Inferior parietal cortex (tissue), 1 donor: ENCODE results near the gene TRIM8.

ENCODE experiments used
- DNase-seq: peaks from one replicate; pipeline ENCODE4 v3.0.0-alpha.2; 2016; ENCODE audit errors: extremely low spot score

TRIM8 gene, protein sequence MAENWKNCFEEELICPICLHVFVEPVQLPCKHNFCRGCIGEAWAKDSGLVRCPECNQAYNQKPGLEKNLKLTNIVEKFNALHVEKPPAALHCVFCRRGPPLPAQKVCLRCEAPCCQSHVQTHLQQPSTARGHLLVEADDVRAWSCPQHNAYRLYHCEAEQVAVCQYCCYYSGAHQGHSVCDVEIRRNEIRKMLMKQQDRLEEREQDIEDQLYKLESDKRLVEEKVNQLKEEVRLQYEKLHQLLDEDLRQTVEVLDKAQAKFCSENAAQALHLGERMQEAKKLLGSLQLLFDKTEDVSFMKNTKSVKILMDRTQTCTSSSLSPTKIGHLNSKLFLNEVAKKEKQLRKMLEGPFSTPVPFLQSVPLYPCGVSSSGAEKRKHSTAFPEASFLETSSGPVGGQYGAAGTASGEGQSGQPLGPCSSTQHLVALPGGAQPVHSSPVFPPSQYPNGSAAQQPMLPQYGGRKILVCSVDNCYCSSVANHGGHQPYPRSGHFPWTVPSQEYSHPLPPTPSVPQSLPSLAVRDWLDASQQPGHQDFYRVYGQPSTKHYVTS

DNA sequence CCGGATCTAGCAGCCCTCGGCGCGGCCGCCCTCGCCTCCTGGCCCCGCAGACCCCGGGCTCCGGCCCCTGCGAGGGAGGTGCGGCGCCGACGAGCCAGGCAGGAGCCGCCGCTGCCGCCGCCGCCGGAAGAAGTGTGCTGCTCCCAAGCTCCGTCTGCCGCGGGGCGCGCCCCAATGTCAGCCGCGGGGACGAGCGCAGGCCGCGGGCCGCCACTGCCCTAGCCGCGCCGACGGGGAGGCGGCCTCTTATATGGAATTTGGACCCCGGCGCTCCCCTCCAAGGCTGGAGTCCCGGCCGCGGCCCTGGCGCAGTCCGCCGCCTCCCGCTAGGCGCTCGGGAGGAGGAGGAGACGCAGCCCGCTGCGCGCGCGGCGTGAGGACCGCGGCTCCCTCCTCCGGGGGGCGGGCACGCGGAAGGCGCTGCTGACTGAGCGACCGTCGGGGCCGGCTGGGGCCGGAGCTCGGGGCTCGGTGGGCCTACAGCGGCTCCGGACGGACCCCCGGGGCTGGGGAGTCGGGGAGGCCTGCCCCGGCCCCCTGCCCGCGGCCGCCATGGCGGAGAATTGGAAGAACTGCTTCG lies at the start of gene TRIM8:
Gene TRIM8 (plus strand): TSS at position 414 of the 580 bp plus-strand sequence. CDS start 139 bp downstream, at position 553.
- no peak for DNase-seq

DNA sequence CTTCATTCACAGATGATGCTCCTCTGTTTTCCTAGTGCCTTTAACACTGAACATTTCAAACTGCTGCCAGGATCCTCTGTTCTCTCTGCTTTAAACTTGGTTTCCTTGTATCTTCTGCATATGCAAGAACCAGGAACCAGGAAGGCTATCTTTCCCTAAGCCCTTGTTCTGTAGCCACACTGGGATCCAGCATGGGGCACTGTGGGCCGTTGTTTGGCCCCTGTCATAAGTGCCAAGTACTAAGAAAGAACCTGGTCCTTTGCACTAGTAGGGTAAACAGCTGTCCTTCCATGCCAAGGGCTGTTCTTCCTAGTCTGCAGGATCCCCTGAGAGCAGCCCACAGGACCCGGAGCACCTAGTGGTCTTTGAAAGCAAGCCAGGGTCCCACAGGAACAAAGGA lies 49.0 kb upstream of the TRIM8 start:
- DNase-seq: no peak

DNA sequence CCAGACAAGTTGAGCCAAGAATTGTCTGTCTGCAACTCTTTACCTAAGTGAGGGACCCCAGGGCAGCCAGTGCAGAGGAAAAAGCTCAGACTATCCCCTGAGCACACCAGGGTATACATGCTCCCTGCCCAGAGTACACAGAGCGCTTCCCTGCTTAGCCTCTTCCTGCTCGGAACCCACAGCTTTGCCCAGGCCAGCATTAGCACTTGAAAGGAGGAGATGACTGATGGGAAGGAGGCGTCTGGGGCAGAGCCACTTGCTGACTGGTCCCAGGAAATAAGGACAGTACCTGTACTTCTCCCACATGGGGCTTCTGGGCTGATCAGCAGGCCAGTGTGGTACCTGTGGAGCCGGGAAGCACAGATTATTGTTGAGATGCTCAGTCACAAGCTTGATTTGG lies 48.4 kb upstream of the TRIM8 start:
- no peak for DNase-seq

DNA sequence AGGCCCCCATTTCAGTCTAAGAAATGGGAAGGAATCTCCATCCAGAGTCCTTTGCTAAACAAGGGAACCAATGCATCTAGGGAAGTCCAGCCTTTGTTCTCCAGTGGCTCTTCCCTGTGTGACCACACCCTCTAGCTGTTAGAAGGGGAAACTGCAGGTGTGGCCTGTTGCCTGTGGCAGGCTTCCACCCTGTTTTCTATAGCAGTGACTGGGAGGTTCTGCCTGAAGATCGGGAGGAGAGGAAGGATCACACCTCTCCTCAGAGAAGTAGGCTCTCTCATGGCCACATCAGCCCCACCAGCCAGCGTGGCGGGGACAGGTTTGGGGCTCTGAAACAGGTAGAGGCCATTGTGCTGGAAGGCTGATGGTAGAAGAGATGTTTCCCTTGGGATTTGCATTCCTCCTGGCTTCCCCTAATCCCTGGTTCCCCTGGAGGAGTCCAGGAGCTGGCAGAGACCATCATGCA lies 47.7 kb upstream of the TRIM8 start:
- DNase-seq: peak; percentile 65

DNA sequence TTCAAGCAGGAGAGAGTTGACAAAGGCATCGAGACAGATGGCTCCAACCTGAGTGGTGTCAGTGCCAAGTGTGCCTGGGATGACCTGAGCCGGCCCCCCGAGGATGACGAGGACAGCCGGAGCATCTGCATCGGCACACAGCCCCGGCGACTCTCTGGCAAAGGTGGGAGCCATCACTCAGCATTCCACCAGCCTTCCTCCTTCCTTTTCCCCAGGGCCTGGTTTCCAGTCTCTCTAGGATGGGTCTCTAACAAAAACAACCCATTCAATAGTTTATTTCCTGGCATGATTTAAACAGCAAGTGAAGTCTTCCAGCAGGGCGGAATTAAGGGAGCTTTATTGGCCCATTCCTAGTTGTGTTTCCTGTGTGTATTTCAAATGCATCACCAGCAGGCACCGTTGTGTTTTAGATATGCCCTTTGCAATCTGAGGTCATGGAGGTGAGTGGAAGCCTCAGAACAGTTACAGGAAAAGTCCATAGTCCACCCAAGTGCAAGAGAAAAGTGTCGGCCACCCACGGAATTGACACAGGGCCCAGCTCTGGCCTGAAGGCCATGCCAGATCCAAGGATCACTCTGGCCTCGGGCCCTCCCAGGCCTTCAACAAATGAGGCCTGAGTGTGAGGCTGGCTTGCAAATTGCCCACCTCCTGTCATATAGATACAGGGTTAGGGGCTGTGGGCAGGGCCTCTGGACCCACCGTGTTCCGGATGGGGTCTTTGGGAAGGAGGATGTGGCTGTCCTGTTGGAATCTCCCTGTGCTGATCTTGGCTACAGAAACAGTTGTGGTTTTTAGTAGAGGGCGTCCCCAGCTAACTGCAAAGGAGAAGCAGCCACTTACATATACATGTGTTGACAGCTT lies 46.9 kb upstream of the TRIM8 start:
- DNase-seq: no peak

DNA sequence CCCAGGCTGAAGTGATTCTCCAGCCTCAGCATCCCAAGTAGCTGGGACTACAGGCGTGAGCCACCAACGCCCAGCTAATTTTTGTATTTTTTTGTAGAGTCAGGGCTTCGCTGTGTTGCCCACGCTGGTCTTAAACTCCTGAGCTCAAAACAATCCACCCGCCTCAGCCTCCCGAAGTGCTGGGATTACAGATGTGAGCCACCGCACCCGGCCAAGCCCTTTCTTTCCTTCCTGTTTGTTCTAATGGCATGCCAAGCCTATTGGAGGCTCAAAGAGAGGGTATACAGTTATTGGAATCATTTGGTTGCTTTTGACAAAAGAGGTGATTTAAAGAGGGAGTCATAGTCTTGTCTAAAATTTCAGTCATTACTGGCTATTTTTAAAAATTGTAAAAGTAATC lies 46.0 kb upstream of the TRIM8 start:
- no peak for DNase-seq

DNA sequence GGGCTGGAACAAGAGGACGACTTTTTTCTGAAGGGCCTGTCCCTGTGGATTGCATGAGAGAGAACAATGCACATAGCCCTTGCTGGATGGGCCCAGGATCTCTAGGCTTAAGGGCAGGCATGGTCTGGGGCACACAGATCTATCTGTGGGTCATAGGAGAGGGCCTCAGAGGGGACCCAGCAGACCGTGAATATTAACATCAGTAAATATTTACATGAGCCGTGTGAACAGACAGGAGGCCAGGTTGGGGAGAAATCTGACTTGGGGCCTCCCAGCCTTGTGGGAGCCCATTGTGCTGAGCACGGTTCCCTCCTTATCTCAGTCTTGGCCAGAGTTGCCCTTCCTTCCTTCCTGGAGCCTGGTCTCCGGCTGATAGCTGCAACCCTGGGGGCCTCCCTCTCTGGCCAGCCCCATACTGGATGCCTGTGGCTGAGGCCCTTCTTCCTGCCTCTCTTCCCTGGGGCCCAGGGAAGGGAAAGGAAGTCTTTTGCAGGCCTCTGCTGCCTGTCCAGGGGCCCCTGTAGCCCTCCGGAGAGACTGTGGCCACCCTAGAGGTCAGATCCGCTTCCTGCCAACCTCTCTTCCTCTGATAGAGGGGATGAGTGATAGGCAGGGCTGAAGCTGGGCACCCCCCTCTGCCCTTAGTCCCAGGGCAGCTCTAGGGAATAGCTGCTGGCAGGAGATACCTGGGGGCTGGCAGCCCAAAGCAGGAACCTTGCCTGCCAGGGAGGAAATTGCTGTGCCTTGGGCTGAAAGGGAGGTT lies 44.5 kb upstream of the TRIM8 start:
- no peak for DNase-seq

DNA sequence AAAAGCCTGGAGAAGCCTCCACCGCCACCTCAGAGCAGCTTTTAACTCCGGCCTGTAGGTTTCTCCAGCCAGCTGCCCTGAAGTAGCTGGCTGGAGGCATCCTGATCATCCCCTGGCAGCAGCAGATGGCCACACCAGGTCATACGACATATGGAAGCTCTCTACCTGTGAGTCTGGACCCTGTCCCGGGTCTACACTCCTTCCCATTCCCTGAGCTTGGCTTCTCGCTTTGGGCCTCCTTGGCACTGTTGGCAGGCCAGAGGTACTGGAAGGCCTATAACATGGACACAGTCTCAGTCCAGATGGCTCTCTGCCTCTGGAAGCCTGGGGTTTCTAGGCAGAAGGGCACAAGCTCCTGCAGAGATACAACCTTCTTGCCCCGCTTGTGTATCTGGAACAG lies 43.5 kb upstream of the TRIM8 start:
- no peak for DNase-seq

DNA sequence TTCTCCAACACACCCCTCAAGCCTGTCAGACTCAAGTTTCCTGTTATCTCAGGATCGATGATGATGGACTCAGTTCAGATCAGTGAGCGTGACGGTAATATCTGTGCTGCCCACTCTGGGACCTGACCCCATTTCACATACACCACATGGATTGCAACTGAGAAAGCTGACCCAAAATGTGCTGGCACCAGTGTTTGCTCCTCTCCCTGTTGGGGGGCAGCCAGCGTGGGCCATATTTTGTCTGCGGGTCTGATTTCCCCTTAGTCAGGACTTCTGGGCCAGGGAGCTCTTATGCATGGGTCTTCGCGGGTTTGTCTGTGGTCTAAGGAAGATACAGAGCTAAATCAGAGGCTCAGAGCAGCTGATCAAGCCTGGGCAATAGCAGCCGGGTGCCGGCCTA lies 42.6 kb upstream of the TRIM8 start:
- DNase-seq: no peak

DNA sequence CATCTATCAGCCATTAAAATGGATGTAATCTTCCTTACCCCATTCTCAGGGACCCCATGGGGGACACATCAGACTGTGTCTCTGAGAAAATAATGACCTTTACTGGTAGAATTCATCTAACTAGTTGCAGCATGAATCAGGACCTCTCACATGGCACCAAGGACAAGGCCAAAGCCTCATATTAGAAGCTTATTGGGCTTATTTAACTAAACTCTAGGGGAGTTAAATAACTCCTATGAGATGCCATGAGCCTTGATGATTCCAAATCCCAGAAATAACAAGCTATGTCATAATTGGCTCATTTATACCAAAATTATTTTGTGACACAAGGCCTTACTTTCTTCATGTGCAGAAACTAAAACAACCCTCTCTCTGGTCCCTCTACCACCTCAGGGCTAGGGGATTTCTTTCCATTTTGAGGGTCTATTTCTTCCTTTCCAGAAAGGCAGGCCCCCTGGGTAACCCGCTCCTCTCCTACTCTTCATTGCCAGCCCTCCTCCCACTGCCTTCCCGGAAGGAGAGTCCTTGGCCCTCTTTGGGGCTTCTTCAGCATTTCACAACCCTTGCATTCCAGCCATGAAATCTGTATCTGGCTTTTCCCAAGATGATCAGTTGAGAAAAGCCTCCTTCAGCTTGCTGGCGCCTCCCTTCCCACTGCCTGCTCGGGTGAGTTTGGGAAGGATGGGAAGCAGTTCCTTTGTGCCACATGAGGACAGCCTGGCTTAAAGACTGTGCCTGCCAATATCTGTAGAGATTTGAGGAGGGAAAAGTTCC lies 41.8 kb upstream of the TRIM8 start:
- no peak for DNase-seq

DNA sequence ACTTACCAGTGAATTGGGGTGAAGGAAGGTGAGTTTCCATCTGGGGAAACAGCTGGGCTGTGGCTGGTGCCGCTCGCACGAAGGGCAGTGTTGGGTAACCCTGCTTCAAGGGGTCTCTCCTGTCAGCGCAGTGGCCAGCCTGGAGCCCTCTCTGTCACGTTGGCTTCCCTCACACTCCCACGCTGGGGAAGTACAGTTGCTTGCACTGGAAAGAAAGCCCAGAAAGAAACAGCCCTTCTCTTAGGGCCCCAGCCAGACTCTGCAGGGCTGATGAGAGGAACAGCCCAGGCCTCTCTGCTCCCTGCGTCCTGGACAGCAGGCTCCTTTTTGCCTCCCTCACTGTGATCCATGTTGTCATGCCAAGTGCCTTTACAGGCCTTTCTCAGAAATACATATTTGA lies 40.3 kb upstream of the TRIM8 start:
- DNase-seq: no peak

DNA sequence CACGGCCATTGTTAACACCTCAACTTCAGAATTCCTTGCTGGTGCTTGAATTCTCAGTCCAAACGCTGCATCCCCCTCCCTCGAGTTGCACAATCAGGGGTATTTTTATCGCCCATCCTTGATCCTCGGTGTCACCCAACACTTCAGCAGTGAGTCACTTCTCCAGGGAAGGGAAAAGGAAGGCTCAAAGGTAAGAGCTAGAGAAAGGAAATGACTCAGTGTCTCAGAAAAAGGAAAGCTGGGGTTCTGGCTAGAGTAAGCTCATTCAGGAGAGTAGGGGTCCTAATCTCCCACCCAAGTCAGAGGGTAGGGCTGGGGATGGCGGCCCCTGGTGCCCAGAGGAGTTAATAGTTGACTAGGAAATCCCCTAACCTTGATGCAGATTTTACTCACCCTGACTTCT lies 39.8 kb upstream of the TRIM8 start:
- DNase-seq: no peak

DNA sequence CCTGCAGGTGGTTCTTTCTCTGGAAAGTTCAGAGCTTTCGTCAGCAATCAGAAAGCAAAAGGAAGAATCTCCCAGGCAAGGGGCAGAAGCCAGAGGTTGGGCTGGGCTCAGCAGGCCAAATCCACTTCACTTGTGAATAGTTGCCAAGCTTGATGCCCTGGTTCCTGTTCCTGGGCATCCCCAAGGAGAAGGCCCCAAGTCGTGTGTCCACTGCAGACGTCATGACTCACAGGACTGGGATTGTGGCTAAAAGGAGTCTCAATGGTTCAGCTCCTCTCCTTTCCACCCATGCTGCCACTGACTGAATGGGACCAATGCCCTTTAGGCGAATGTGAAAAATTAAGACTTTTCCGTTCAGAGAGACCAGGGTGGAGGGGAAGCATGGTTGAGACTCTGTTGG lies 38.6 kb upstream of the TRIM8 start:
- DNase-seq: no peak

DNA sequence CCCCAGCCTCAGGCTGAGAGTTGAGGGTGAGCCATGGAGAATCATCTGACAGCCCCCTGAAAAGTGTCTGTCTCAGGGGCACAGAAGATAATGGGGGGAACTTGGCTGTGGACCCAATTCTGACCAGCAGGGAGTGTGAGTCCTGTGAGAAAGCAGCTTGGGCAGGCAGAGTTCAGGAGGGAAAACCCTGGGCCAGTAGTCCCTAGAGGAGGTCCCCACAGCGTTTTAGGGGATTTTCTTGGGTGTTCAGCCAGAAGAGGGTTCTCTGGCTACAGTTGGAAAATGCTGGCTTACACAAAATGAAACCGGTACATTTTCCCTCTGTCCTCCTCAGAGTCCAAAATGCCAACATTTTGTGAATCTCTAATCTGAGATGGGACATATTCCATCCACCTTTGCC lies 35.8 kb upstream of the TRIM8 start:
- DNase-seq: no peak

DNA sequence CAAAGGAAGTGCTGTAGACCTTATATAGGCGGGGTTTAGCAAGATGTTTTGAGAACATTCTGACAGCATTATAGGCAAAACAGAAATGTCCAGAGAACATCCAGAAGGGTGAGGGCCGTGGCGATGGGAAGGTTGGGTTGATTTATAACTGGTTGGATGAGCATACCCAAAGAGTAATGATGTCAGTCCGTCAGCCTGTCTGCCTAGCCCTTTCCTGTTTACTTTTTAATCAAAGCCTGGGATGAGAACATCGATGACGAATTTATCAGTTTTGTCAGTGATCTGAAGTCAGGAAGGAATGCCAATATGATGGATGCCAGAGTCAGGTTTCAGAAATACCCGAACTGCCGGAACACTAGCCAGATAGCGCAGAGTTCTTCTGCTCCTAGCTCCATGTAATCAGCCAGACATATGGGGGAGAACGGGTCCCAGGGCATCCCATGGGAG lies 33.8 kb upstream of the TRIM8 start:
- no peak for DNase-seq

DNA sequence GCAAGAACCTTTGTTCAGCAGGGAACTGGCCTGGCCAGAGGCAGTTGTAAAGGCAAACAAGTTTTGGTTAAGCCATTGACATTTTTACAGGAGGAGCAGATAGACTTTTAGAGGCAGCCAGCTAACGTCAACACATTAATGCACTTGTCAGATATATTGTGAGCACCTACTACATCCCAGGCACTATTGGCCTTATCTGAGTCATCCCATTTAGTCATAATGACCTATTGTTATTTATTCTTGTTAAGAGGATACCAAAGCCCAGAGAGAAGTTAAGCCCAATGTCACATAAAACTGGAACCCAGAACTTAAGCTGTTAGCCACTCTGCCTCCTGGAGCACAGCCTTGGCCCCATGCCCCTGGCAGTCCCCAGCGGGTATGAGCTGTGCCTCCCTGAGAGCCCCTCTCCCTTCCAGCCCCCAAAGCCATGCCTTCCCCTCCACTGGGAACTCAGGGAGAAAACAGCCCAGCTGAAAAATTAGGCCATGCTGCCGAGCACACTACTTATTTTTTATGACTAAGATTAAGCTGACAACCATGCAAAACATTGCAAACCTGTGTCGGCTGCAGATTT lies 32.7 kb upstream of the TRIM8 start:
- no peak for DNase-seq

DNA sequence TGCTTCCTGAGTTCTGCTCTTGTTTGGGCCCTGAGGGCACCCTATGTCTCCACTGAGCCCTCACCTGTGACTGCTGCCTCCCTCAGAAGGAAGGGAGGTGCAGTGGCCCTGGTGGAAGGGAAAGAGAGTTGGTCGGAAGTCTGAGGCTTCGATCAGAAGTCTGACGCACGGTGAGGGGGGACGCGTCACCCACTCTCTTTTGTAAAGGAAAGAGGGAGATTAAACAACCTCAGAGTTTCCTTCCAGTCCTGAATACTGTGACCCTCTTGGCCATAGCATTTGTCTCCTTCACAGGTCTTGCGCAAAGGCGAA lies 31.4 kb upstream of the TRIM8 start:
- DNase-seq: no peak

DNA sequence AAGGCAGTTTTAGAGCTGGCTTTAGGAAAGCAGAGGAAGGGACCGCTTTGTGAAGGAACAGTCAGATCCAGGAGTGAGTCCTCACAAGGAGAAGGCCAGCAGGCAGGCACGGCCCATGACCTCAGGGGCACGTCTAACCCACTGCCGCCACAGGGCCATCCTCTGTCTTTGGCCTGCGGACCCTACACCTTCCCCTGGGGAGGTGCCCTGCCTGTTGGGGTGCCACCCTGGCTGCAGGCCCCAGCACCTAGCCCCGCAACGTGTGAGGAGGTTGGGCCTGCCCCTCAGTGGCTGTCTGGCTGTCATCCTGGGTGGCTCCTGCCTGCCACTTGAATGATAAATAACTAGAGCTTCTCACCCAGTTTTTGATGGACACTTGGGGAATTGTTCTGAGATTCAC lies 31.0 kb upstream of the TRIM8 start:
- no peak for DNase-seq

DNA sequence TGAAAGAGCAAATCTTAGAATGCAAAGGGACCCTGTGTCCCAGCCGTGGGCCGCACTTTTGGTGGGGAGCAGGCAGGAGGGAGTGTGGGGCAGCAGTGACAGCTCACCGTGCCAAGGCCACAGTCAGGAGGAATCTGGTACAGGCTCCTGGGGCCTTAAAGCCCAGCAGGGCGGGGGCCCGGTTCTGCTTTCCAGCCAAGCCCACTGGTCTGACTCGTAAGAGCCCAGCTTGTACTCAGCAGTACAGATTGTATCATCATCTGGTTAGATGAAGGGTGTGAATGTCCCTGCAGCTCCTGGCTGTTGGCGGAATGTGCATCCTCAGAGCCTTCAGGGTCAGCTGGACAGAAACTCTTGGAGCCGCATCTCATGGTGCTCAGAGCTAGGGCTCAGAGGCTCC lies 30.5 kb upstream of the TRIM8 start:
- DNase-seq: no peak

DNA sequence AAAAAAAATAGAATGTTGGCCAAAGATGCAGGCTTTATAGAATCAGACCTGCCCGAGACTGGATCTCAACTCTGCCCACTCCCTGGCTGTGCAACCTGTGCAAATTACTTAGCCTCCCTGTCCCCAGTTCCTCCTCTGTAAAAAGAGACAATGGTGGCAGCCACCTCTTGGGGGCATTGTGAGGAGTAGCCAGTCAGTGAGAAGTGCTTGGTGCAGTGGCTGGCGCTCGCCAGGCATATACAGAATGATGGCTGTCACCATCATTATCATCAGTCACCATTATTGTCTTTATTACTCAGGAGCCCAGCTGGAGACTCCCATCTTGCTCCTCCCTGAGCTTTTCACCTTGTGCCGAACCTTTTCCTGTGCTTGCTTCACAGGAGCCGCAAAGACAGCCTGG lies 29.4 kb upstream of the TRIM8 start:
- no peak for DNase-seq

DNA sequence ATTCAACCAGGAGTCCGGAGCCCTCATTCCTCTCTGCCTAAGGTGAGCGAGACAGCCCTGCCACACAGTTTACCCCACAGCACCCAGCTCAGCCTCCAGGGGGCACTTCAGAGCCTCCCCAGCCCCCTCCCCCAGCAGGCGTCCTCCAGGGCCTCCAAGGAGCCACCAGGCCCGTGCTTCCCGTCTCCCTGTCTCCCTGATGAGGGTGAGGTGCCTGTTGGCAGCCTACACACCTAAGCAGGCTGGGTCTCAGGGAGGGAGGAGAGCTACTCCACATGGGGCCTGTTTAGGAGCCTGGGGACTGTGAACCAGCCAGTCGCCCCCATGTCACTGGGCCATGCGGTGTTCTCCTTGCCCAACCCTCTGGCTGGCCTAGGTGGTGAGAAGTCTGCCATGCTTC lies 28.9 kb upstream of the TRIM8 start:
- no peak for DNase-seq
